NCI-H526 (cell line): ENCODE data around the gene HTRA3.
A peak's percentile ranks its signal among the peaks of the same experiment; 100 is the strongest.

ENCODE experiments used
- DNase-seq, 2 experiments: peaks; one replicate each; lab custom pipeline; 2025; lab: John Stamatoyannopoulos, UW

The HTRA3 gene

GRCh38 chr4:8269535-8270417, at the start of gene HTRA3:
Gene HTRA3, plus strand, starts transcription at chr4:8269754. Its CDS starts 215 bp downstream, at chr4:8269969.
- peak in 1 of 2 experiments; percentile 60 for DNase-seq

- DNase-seq, result no peak
Observed at GRCh38 chr4:8220661-8221450, 48.7 kb upstream of the HTRA3 start.

GRCh38 chr4:8221476-8221875, 48.1 kb upstream of the HTRA3 start:
- DNase-seq, result no peak

GRCh38 chr4:8221985-8222384, 47.6 kb upstream of the HTRA3 start:
- DNase-seq, result no peak

GRCh38 chr4:8222609-8223388, 46.8 kb upstream of the HTRA3 start:
- no peak for DNase-seq

GRCh38 chr4:8224267-8224974, 45.1 kb upstream of the HTRA3 start:
- no peak for DNase-seq

DNA sequence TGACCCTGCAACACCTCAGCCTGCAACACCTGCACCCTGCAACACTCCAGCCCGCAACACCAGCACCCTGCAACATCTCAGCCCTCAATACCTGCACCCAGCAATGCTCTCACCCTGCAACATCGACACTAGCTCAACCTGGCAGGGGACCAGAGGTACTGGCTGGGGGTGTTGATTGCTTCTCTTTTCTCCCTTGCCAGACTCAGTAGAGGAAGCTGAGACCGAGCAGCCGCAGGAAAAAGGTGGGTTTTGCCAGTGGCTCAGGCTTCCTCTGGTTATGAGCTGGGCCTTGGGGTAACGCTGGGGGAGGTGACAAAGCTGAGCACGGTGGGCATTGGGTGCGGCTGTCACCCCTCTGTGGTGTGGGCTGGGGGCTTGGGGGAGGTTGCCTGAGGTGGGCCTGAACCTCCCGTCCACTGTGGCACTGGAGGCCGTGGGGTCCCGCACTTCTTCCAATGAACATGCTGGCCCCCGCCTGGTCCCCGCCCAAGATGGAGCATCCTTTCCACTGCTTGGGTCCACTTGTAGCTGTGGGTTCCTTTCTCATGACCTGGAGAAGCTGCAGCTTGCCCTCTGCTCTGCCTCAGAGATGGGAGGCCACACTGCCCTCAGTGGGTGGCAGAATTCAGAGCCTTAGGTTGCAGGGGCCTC, 44.5 kb upstream of the HTRA3 start:
- DNase-seq, result no peak

- peak; percentile 13 to 65 for DNase-seq
Observed at GRCh38 chr4:8225706-8226443, 43.7 kb upstream of the HTRA3 start.

DNA sequence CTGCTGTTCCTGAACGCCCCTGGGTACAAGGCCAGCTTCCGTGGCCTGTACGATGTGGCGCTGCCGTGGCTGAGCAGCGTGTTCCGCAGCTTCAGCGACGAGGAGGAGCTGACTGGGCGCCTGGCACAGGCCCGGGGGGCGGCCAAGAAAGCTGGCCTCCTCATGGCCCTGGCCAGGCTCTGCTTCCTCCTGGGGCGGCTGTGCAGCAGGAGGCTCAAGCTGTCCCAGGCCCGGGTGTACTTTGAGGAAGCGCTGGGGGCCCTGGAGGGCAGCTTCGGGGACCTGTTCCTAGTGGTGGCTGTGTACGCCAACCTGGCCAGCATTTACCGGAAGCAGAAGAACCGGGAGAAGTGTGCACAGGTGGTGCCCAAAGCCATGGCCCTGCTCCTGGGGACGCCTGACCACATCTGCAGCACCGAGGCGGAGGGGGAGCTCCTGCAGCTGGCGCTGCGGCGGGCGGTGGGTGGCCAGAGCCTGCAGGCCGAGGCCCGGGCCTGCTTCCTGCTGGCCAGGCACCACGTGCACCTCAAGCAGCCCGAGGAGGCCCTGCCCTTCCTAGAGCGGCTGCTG, 42.3 kb upstream of the HTRA3 start:
- DNase-seq, result no peak

GRCh38 chr4:8227771-8228318, 41.7 kb upstream of the HTRA3 start:
- DNase-seq, result no peak

DNA sequence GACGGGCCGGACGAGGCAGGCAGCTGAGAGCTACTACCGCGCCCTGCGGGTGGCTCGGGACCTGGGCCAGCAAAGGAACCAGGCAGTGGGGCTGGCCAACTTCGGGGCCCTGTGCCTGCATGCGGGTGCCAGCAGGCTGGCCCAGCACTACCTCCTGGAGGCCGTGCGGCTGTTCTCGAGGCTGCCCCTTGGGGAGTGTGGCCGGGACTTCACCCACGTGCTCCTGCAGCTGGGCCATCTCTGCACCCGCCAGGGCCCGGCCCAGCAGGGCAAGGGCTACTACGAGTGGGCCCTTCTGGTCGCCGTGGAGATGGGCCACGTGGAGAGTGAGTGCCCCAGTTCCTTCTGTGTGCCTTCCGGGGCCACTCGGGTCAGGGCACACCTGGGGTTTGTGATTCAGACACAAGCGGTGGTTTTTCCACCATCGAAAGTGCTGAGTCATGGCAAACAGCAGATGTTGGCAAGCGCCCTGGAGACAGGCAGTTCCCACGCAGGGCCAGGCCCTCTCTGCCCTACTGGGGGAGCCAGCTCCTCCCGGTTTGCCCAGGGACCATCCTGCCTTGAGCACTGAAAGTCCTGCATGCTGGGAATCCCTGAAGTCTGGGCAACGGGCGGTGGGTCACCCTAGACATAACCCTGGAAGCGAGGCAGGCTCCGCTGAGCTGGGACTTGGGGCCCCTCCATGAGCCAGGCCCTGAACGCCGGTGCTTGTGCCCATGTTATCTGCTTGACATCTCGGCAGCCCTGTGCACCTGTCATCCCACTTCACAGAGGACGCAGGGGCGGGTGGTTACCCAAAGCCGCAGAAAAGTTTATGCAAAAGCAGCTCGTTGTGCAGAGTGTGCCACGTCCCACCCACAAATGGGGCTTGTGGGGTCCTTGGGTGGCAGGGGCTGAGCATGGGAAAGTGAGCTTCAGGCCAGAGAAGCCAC, 41.0 kb upstream of the HTRA3 start:
- peak in 1 of 2 experiments; percentile 42 for DNase-seq

DNA sequence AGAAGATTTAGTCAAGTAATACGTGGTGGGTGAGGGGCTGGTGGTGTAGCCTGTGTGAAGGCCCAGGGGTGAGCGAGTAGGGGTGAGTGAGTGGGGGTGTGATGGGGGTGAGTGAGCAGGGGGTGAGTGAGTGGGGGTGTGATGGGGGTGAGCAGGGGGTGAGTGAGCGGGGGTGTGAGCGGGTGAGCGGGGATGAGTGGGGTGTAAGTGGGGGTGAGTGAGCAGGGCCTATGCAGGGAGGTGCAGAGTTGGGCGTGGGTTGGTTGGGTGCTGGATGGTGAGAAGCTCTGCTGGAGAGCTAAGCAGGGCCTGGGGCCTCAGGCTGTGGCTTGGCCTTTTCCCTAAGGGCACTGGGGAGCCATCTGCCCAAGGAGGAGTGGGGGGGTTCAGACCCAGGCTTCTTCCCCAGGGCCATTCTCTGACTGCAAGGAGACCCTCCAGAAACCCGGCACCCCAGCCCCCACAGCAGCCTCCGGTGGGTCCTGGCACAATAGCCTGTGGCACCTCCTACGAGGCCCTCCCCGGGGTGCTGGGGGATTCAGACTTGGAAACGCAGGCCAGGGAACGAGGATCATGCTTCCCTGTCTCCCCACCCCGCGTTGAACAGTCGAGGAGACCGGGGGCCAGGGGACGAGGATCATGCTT, 40.1 kb upstream of the HTRA3 start:
- no peak for DNase-seq

DNA sequence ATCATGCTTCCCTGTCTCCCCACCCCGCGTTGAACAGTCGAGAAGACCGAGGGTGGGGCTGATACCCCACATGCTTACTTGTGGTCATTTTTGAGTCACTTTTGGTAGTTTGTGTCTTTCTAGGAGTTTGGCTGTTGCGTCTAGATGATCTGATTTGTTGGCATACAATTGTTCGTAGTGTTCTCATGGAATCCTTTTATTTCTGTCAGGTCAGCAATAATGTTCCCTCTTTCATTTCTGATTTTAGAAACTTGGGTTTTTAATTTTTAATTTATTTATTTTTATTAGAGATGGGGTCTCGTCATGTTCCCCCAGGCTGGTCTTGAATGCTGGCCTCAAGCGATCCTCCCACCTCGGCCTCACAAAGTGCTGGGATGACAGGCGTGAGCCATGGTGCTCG, 39.5 kb upstream of the HTRA3 start:
- DNase-seq, result no peak

DNA sequence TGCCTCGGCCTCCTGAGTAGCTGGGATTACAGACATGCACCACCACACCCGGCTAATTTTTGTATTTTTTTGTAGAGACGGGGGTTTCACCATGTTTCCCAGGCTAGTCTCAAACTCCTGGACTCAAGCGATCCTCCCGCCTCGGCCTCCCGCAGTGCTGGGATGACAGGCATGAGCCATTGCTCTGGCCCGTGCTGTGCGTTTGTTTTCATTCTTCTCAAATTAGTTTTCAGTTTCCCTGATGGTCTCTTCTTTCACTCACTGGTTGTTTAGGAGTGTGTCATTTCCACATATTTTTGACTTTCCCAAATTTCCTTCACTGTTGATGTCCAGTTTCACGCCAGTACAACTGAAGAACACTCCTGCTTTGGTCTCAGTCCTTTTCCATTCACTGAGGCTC, 38.7 kb upstream of the HTRA3 start:
- DNase-seq, result no peak

DNA sequence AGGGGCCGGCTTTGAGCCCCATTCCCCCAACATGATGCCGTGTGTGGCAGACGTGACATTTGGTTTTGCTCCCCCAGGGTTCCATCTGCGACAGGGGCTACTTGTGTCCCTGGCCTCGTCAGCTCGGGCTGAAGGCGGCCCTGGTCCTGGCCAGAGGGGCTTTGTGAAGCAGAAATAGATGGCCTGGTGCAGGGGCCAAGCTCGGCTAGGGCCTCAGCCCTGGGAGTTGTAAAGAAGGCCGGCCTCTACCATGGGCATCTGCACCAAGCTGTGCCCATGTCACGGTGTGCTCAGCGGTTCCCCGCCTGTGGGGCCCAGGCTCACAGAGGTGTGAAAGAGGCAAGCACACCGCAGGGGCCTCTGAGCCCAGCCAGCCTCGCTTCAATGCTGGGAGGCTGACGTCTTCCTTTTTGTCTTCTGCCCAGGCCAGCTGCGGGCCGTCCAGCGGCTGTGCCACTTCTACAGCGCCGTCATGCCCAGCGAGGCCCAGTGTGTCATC, 38.0 kb upstream of the HTRA3 start:
- DNase-seq, result no peak

DNA sequence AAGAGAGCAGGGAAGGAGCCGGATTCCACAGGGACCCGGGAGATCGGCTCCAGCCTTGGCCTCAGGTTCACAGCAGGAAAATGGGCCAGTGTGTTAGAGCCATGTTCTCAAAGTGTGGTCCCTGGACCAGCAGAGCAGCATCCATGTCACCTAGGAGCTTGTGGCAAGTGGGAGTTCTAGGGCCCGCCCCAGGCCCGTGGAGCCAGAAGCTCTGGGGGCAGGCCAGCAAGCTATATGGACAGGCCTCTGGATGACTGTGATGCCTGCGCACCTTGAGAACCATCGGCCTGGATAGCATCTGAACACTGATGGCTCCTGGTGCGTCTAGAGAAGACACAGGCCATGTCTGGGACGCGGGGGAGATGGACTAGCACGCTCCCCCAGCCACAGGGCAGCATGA, 36.8 kb upstream of the HTRA3 start:
- DNase-seq, result no peak

GRCh38 chr4:8233672-8234484, 35.7 kb upstream of the HTRA3 start:
- DNase-seq, result no peak
